GM10266 (cell line): ENCODE data around the gene DHH.
"Not testable (repeated sequence)": the region's sequence is repeated elsewhere in the genome, so short reads cannot be mapped to it uniquely, and the experiment has no call there.

ENCODE experiments used
- DNase-seq: peaks from one replicate; pipeline ENCODE4 v3.0.0; 2012; ENCODE audit errors: extremely low spot score
- CTCF ChIP-seq: IDR thresholded peaks from 2 replicates; pipeline ENCODE4 v1.5.1; 2012; ENCODE audit warnings: mild to moderate bottlenecking, low read depth; ENCODE audit not compliant: control insufficient read depth, insufficient read depth; ENCODE audit errors: missing control alignments

DHH gene

GRCh38 chr12:49094160-49094974, at the start of gene DHH:
TSS of gene DHH (minus strand) at chr12:49094801. CDS start at chr12:49094512, 289 bp downstream.
- no peak for TF ChIP-seq CTCF
- DNase-seq, result no peak

DNA sequence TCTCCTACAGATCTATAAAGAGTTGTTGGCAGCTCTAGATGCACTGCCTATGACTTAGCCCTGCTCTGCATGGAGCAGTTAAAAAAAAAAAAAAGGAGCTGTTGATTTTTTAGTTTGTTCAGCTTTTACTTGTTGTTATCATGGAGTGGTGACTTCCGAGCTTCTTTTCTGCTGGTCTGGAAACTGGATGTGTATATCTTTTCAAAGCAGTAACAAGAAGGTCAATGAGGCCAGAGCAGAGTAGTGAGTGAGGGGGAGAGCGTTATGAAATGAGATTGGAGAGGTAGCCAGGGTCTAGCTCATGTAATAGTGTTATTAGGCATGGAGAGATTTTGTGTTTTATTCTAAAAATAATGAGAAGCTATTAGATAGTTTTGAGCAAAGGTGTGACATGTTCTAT, 49.8 kb upstream of the DHH start:
- TF ChIP-seq CTCF, result no peak

GRCh38 chr12:49138999-49139398, 44.4 kb upstream of the DHH start:
- no peak for DNase-seq
- no peak for TF ChIP-seq CTCF

More for the DNA sequence above, 49.8 kb upstream of the DHH start:
- DNase-seq, result no peak

- no peak for DNase-seq
- TF ChIP-seq CTCF, result no peak
These were observed 44.0 kb upstream of the DHH start for GRCh38 chr12:49138587-49138986.

GRCh38 chr12:49137476-49137875, 42.9 kb upstream of the DHH start:
- no peak for DNase-seq
- TF ChIP-seq CTCF, result no peak

DNA sequence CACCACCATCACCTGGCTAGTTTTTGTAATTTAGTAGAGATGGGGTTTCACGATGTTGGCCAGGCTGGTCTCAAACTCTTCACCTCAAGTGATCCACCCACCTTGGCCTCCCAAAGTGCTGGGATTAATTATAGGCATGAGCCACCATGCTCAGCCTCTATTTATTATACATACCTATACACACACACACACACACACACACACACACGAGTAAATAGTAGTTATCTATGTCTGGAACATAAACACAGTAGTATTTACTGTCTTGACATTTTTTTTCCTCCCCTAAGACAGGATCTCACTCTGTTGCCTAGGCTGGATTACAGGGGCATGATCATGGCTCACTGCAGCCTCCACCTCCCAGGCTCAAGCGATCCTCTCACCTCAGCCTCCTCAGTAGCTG, 42.4 kb upstream of the DHH start:
- DNase-seq, result not testable (repeated sequence)

DNA sequence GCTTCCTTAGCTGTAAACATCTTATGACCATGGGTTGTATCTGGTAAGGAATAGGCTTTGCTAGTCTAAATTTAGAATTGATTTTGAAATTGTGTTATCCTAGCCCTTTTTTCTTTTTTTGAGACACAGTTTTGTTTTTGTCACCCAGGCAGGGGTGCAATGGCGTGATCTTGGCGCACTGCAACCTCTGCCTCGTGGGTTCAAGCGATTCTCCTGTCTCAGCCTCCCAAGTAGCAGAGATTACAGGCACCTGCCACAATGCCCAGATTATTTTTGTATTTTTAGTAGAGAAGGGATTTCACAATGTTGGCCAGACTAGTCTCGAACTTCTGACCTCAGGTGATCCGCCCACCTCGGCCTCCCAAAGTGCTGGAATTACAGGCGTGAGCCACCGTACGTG, 39.0 kb upstream of the DHH start:
- TF ChIP-seq CTCF, result no peak
- DNase-seq, result no peak
